Brain microvascular endothelial cell (primary cell): ENCODE results near the gene CA10.

Source experiments
- DNase-seq: peaks from one replicate; pipeline ENCODE4 v3.0.0-alpha.2; 2020
- H3K27ac ChIP-seq: fragments of 250-450 bp; sonication (Bioruptor Pico); 2 replicates; pipeline ENCODE4 v1.5.1; 2020; ENCODE audit warnings: mild to moderate bottlenecking, moderate library complexity
- H3K27me3 ChIP-seq: fragments of 250-450 bp; sonication (Bioruptor Pico); replicated peaks from 2 replicates; pipeline ENCODE4 v1.5.1; 2020; ENCODE audit warnings: mild to moderate bottlenecking
- H3K36me3 ChIP-seq: fragments of 250-450 bp; sonication (Bioruptor Pico); replicated peaks from 2 replicates; pipeline ENCODE4 v1.5.1; 2020; ENCODE audit warnings: mild to moderate bottlenecking
- H3K4me3 ChIP-seq: 2 replicates; pipeline ENCODE4 v1.5.1; 2011; ENCODE audit warnings: low read depth, mild to moderate bottlenecking, control low read depth, low read length, moderate library complexity
- CTCF ChIP-seq: IDR thresholded peaks from 2 replicates; pipeline ENCODE4 v1.5.1; 2011; ENCODE audit warnings: low read depth, mild to moderate bottlenecking, moderate library complexity, low read length, control low read depth, inconsistent platforms; ENCODE audit errors: missing control alignments
- in situ Hi-C: cut with HindIII; loops from 2 replicates; pipeline ENCODE4 v1.10.0; 2017; ENCODE audit warnings: low sequenced_read_pairs, low pct_ligation_motif_present

The CA10 gene

DNA sequence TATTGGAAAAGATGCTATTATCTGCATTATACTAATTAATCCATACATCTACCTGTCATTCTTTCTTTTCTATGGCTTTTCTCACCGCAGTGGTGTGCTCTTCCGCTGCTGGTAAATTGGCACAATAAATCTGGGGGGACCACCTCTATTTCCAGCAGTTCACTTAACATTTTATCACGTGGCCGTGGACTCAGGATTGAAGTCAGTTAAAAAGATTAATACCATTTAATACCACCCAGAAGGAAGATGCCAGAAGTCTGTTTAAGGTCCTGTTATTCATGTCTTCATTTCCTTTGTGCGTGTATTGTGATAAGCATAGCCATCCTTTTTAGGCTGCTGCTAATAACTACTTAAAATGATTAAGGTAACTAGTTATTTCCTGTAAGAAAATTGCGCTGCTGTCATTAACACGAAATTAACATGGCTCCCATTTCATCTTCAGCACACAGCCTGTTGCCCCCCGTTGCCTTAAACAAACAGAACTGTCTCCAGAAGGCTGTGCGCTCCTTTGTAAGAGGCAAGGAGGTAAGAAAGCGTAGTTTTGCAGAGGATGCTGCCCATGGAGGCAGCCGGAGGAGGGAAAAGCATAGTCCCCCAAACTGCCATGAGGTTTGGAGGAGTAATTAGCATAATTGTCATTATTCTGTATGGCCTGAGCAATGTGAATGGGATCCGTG is 483.8 kb downstream of the CA10 start:
- no peak for TF ChIP-seq CTCF
- no peak for DNase-seq
- in situ Hi-C loops = no loop called here
- Histone ChIP-seq H3K4me3 (no peak overlapping the region), H3K36me3 (no peaks in the 10 kb centered on the region), H3K27me3 (no peaks in the 10 kb centered on the region), H3K27ac (no peak overlapping the region)

DNA sequence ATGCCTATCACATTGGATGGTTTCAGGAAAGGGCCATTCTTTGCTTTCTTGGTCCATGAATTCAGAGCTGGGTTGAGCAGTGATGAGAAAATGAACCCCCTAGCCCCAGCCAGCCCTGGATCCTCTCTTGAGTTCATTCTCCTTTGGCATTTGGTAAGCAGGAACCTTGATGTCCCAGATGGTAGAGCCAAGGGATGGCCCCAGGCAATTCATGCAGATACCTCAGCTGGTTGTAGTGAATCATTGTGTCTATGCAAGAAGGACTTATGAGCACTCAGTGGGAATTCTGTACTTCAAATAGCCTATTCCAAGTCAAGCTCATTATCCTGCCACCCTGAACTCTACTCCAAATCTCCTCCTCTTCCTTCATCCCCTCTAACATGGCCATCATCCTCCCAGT is 485.4 kb downstream of the CA10 start:
- in situ Hi-C loops = no loop called here

DNA sequence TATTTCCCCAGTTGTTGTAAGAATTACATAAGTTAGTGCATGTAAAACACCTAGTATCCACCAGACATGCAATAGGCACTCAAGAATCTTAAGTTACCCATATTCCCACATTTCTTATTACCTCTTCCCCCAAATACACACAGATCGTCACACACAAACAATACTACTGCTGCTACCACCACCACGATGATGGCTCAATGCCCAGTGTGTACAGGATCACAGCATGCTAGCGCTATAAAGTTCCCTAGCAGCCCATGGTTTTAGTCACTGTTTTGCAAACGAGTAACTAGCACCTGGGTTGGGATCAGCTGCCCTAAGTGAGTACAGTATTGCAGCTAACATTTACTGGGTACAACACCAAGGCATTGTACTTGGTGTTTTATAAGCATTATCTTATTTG is 486.4 kb downstream of the CA10 start:
- no peaks in the 10 kb centered on the region for H3K27me3 ChIP-seq
- no peak overlapping the region for H3K27ac ChIP-seq
- in situ Hi-C loops = no loop called here
- no peak for TF ChIP-seq CTCF
- H3K36me3 ChIP-seq = no peaks in the 10 kb centered on the region
- no peak for DNase-seq
- no peak overlapping the region for H3K4me3 ChIP-seq

More for the DNA sequence above, 485.4 kb downstream of the CA10 start:
- H3K4me3 ChIP-seq = no peak overlapping the region
- TF ChIP-seq CTCF = no peak
- DNase-seq = no peak
- H3K36me3 ChIP-seq = no peaks in the 10 kb centered on the region
- H3K27ac ChIP-seq = no peak overlapping the region
- no peaks in the 10 kb centered on the region for H3K27me3 ChIP-seq

DNA sequence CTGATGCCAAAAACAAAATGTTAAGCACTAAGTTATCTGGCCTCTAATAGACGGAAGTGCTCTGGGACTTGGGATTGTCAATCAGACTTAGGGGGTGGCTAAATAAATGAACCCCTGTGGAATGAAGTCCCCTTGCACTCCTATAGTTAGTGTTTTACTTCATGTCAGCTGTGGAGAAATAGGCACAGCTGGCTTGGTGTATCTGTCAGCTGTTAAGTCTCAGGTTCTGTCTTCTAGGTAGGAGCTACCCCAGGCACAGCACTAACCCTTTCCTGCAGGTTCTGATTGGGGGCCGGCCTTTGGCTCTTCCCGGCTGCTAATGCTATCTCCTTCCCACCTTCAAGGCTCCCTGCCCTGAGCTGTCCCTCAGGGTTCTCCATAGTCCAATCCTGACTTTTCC is 487.6 kb downstream of the CA10 start:
- H3K27me3 ChIP-seq = no peaks in the 10 kb centered on the region
- no peak overlapping the region for H3K27ac ChIP-seq
- no peak for DNase-seq
- H3K4me3 ChIP-seq = no peak overlapping the region
- TF ChIP-seq CTCF = no peak
- H3K36me3 ChIP-seq = no peaks in the 10 kb centered on the region
- in situ Hi-C loops = no loop called here

DNA sequence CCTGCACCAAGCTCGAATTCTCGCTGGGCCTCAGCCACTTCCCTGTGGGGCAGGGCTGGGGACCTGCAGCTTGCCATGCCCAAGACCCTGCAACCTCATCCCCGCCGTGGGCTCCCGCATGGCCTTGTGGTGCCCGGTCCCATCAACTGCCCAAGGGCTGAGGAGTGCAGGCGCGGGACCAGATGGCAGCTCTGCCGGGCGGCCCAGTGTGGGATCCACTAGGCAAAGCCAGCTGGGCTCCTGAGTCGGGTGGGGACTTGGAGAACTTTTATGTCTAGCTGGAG is 489.6 kb downstream of the CA10 start:
- TF ChIP-seq CTCF = no peak

DNA sequence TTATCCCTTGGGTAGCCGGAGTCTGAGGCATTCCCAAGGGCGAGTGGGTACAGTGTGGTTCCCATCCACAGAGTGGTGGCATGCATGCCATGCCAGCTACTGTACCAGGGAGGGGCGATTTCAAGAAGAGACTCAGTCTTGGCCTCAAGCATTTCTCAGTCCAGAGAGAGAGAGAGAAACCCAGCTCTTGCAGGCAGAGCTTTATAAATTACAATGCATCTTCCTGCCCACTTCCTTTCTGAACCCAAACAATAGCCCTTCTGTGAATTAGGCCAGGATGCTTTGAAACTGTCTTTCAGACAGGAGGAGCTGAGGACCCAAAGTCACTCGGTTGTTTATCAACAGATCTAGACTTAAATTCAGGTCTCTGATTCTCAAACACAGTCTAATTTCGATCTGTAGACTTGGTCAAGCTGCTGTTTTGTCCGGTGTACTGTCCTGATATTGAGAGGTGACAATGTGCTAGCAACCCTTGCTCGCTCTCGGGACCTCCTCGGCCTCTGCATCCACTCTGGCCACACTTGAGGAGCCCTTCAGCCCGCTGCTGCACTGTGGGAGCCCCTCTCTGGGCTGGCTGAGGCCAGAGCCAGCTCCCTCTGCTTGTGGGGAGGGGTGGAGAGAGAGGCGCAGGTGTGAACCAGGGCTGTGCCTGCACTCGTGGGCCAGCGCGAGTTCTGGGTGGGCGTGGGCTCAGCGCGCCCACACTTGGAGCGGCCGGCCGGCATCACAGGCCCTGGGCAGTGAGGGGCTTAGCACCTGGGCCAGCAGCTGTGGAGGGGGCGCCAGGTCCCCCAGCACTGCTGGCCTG is 490.2 kb downstream of the CA10 start:
- in situ Hi-C loops = no loop called here
- DNase-seq = no peak
- TF ChIP-seq CTCF = no peak

More for the DNA sequence above, 489.6 kb downstream of the CA10 start:
- H3K4me3 ChIP-seq = no peak overlapping the region
- in situ Hi-C loops = no loop called here
- DNase-seq = no peak
- no peak overlapping the region for H3K27ac ChIP-seq
- no peaks in the 10 kb centered on the region for H3K36me3 ChIP-seq
- H3K27me3 ChIP-seq = no peaks in the 10 kb centered on the region

More for the DNA sequence above, 490.2 kb downstream of the CA10 start:
- H3K27me3 ChIP-seq = no peaks in the 10 kb centered on the region
- no peak overlapping the region for H3K27ac ChIP-seq
- H3K4me3 ChIP-seq = no peak overlapping the region
- no peaks in the 10 kb centered on the region for H3K36me3 ChIP-seq
